IPS DF 6.9 (cell line): ENCODE data around the gene LINGO4.

Experiments
- DNase-seq: peaks from one replicate; pipeline ENCODE4 v3.0.0-alpha.2; 2013; ENCODE audit warnings: low read depth, low spot score
- H3K27ac ChIP-seq: one replicate; pipeline ENCODE4 v1.5.1; 2013; ENCODE audit warnings: low read length, control low read depth
- H3K27me3 ChIP-seq: 2 replicates; pipeline ENCODE4 v1.6.1; 2013; ENCODE audit warnings: mild to moderate bottlenecking, low read length; ENCODE audit not compliant: control insufficient read depth, insufficient read depth
- H3K36me3 ChIP-seq: 2 replicates; pipeline ENCODE4 v1.6.1; 2013; ENCODE audit warnings: low read length; ENCODE audit not compliant: control insufficient read depth, insufficient read depth
- H3K4me1 ChIP-seq: 2 replicates; pipeline ENCODE4 v1.6.1; 2013; ENCODE audit warnings: low read length; ENCODE audit not compliant: control insufficient read depth, insufficient read depth
- H3K4me3 ChIP-seq: 2 replicates; pipeline ENCODE4 v1.5.1; 2013; ENCODE audit warnings: mild to moderate bottlenecking, low read length
- H3K9me3 ChIP-seq: 2 replicates; pipeline ENCODE4 v1.6.1; 2013; ENCODE audit warnings: low read length, inconsistent platforms; ENCODE audit not compliant: control insufficient read depth, insufficient read depth
- whole genome bisulfite sequencing: extraction: QIAGEN DNeasy Blood & Tissue Kit; methylation state at CpG from one replicate; pipeline ENCODE4 v1.1.7; 2013; ENCODE audit warnings: mixed read lengths, missing lambda C conversion rate; ENCODE audit not compliant: insufficient read length, insufficient coverage; 5-methylcytosine and 5-hydroxymethylcytosine counted together

LINGO4 gene

DNA sequence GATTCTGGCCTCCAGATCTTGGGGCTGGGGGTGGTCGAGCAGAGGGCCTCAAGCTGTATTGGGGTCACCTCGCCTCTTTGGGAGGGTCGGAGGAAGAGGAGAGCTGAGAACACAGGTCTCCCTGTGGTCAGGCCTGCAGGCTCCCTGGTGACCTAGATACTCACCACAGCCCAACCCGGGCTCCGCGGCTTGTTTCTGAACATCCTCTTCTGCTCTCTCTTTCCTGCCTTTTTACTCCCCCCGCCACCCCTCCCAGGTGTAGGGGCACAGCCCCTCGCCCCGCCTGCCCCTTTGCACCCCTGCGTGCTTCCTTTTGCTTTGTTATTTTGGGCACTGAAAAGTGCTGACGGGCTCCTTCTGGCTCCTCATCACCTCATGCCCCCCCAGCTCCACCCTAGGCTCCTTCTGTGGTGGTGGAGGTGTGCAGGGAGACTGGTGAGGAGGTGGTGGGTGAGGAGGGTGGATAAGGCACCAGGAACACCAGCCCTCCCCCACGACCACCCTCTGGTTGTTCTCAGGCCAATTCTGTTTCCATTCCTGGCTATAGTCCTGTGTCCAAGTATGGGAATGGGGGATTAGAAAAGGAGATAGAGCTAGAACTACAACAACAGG is 10.6 kb upstream of the LINGO4 start:
- no peak for DNase-seq
- Histone ChIP-seq H3K27me3 (no peaks in the 10 kb centered on the region), H3K4me1 (no peaks in the 10 kb centered on the region), H3K4me3 (no peak overlapping the region), H3K9me3 (no peaks in the 10 kb centered on the region), H3K27ac (no peak overlapping the region), H3K36me3 (no peaks in the 10 kb centered on the region)
- WGBS = no CpG with 5 or more reads among the region's 12 CpGs

DNA sequence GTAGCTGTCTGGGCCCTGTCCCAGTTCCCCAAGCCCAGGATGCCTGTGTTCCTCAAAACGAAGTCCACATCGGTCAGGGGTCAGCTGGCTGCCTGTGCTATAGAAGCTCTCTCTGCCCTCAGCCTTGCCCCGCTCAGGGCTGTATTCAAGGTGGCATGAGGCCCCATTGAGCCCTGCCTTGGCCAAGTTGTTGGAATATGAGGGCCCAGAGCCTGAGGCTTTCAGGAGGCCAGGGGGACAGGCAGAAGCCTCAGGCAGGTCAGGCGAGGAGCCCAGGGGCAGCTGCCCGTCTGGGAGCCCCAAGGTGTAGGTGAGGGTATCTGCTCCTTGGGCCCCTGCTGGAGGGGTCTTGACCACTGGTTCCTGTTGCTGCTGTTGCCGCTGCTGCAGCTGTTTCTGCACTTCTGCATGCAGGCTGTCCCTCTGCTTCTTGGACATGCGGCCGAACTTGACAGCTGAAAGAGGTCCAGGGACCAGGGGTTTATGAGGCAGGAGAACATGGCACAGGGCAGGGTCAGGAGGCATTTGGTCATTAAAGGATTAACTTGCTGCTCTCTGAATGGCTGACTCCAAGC is 9.8 kb upstream of the LINGO4 start:
- H3K36me3 ChIP-seq = no peaks in the 10 kb centered on the region
- no peaks in the 10 kb centered on the region for H3K27me3 ChIP-seq
- H3K27ac ChIP-seq = no peak overlapping the region
- no peak overlapping the region for H3K4me3 ChIP-seq
- no peaks in the 10 kb centered on the region for H3K4me1 ChIP-seq
- no peak for DNase-seq
- no CpG with 5 or more reads among the region's 8 CpGs for WGBS
- no peaks in the 10 kb centered on the region for H3K9me3 ChIP-seq

DNA sequence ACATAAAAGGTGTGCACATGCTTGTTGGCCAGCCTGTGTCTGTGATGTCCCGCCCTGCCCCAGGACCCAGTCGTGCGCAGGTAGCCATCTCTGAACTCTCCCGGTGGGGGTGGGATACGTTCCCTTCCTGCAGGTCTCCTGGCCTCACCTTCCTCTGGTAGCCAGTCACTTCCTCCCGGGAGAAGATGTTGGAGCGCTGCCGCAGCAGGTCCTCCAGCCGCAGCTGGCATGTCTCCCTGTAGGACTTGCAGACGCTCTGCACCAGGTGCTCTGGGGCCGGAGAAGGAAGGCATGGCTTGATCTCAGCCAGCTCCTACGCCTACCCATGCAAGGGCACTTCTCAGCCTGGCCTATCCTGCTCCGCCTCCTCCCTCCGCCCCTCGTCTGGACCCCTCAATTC is 9.2 kb upstream of the LINGO4 start:
- no peak overlapping the region for H3K27ac ChIP-seq
- no peaks in the 10 kb centered on the region for H3K9me3 ChIP-seq
- H3K27me3 ChIP-seq = no peaks in the 10 kb centered on the region
- no peaks in the 10 kb centered on the region for H3K4me1 ChIP-seq
- no peaks in the 10 kb centered on the region for H3K36me3 ChIP-seq
- no CpG with 5 or more reads among the region's 15 CpGs for WGBS
- no peak for DNase-seq
- H3K4me3 ChIP-seq = no peak overlapping the region

DNA sequence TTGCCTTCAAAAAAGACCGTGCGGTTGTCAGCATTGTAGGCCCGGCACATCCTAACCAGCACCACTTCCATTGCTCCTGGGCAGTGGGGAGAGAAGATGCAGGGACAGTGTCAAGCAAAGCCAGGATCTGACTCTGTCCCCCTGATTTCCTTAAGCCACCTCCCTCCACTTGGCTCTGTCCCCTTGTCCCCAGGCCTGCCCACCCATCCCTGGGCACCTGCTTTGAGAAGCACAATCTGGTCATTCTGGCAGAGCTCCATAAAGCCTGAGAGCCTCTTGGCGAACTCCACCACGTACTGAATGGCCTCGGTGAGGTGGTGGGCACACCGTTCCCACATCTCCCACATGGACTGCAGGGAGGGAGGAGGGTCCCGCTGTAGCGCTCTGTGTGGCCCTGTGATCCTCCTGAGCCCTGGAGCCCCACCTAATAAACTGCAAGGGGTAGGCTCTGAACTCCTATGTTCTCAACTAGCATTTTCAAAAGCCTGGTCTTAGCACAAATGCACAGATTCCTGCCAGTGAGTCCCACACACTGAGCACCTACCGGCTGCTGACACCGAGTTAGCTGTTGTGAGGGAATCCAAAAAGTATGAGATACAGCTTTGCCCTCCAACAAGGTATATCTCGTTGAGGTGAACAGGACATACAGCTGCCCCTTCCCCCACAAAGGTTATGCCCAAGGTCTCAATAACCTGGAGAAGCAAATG is 8.2 kb upstream of the LINGO4 start:
- H3K36me3 ChIP-seq = no peaks in the 10 kb centered on the region
- no peaks in the 10 kb centered on the region for H3K4me1 ChIP-seq
- no peak overlapping the region for H3K4me3 ChIP-seq
- H3K9me3 ChIP-seq = no peaks in the 10 kb centered on the region
- no peaks in the 10 kb centered on the region for H3K27me3 ChIP-seq
- DNase-seq = no peak
- H3K27ac ChIP-seq = no peak overlapping the region
- WGBS = no CpG with 5 or more reads among the region's 12 CpGs

DNA sequence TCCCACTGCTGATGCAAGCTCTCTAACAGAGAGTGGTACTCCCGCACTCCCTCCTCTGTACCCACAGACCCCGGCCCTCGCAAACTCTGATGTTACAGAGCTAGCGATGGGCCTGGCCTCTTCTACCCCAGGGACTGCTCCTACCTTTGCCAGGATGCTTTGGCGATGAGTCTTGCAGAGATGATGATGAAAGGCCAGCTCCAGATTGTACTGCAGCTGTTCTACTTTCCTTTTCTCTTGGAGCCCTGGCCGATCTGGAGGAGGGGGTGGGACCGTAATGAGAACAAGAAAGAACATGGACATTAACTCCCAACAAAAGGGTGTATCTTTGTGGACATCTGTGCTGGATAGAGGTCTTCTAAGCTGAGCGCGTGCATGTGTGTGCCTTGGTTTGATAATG is 6.0 kb upstream of the LINGO4 start:
- Histone ChIP-seq H3K4me1 (no peaks in the 10 kb centered on the region), H3K27me3 (no peaks in the 10 kb centered on the region), H3K9me3 (no peaks in the 10 kb centered on the region), H3K36me3 (no peaks in the 10 kb centered on the region), H3K27ac (no peak overlapping the region), H3K4me3 (no peak overlapping the region)
- no peak for DNase-seq
- WGBS = no CpG with 5 or more reads among the region's 9 CpGs

DNA sequence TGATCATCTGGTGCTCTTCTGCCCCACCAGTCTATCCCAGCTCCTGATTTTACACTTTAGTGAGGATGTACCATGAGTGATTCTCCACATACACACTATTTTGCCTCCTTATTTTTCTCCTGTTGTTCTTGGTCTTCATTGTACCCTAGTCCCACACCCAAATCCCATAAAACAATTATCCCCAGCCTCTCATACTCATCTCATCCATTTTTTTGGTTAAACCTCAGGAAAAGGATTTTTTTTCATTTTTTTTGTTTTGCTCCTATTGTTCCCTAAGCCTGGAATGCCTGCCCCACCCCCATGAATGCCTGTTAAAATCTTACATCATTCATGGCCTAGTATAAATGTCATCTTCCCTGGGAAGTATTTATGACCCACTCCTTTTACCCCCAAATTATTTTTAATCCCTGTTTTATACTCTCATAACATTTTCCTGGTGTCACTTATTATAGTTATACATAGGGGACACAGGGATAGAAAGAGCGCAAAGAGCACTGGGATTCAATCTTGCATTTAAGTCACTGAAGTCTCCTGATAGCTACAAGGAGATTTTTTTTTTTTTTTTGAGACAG is 4.9 kb upstream of the LINGO4 start:
- WGBS = no CpG with 5 or more reads among the region's 1 CpG
- no peaks in the 10 kb centered on the region for H3K4me1 ChIP-seq
- no peaks in the 10 kb centered on the region for H3K9me3 ChIP-seq
- H3K36me3 ChIP-seq = no peaks in the 10 kb centered on the region
- no peak overlapping the region for H3K27ac ChIP-seq
- DNase-seq = no peak
- H3K4me3 ChIP-seq = no peak overlapping the region
- H3K27me3 ChIP-seq = no peaks in the 10 kb centered on the region

DNA sequence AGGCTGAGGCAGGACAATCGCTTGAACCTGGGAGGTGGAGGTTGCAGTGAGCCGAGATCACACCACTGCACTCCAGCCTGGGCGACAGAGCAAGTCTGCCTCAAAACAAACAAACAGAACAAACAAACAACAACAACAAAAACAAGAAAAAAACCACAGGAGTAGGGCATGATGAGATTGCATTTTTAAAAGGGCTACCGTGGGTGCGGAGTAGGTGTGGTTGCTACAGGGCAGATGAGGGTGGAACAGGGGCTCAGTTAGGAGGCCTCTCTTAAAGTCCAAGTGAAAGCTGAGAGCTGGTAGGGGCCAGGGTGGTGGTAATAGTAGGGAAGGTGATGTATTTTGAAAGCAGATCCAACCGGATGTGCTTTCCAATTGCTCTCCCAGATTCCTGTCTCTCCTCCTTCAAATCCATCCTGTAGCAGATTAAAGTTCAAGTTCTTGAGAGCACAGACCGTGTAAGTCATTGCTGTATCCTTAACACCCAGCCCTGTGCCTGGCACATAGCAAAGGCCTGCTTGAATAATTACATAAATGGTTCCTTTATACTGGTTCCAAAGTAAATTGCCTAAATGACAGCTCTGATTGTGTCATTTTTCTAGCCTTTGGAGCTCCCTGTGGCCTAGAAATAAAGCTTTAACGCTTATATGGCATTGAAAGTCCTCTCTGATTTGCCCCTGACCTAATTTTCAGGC is 4.2 kb upstream of the LINGO4 start:
- H3K36me3 ChIP-seq = no peaks in the 10 kb centered on the region
- no peak overlapping the region for H3K27ac ChIP-seq
- DNase-seq = no peak
- H3K4me1 ChIP-seq = no peaks in the 10 kb centered on the region
- H3K4me3 ChIP-seq = no peak overlapping the region
- no peaks in the 10 kb centered on the region for H3K9me3 ChIP-seq
- WGBS = no CpG with 5 or more reads among the region's 8 CpGs
- H3K27me3 ChIP-seq = no peaks in the 10 kb centered on the region

DNA sequence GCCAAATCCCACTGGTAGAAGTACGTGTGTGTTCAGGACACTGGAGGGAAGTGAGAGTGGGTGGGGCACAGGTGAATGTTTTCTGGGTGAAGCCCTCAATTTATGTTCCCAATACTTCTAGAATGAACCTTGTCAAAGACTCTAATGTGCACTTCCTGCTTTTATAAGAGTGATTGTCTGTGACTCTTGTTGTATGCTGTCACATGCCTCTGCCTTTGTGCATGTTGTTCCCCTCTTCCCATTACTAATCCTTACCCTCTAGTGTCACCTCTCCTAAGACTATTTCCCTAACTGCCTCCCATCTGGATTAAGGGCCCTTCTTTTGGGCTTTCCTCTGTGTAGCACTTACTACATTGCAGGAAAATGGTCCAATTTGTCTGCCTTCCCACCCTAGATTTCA is 2.5 kb upstream of the LINGO4 start:
- Histone ChIP-seq H3K9me3 (no peaks in the 10 kb centered on the region), H3K4me3 (no peak overlapping the region), H3K27me3 (no peaks in the 10 kb centered on the region), H3K4me1 (no peaks in the 10 kb centered on the region), H3K36me3 (no peaks in the 10 kb centered on the region), H3K27ac (no peak overlapping the region)
- DNase-seq = no peak
- WGBS = no CpG with 5 or more reads among the region's 1 CpG

DNA sequence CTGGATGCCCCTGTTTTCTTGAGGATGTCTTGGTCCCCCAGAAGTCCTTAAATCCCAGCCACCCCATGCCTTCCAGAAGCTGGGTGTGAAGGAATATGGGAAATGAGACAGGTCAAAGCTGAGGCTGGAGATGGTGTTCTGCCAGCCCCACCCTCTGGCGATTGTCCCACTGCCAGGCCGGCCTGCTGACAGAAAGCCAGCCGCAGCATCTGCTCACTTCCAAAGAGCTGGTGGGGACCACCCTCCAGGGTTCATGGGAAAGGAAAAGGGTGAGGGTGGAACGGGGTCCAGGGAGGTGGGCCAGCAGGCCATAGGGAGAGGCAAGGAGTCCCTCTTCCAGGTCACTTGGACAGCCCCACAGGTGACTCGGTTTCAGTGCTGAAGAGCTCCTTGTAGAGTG is 1.9 kb upstream of the LINGO4 start:
- H3K4me3 ChIP-seq = no peak overlapping the region
- no peaks in the 10 kb centered on the region for H3K36me3 ChIP-seq
- WGBS = no CpG with 5 or more reads among the region's 5 CpGs
- no peak for DNase-seq
- no peaks in the 10 kb centered on the region for H3K4me1 ChIP-seq
- no peaks in the 10 kb centered on the region for H3K27me3 ChIP-seq
- no peaks in the 10 kb centered on the region for H3K9me3 ChIP-seq
- H3K27ac ChIP-seq = no peak overlapping the region

DNA sequence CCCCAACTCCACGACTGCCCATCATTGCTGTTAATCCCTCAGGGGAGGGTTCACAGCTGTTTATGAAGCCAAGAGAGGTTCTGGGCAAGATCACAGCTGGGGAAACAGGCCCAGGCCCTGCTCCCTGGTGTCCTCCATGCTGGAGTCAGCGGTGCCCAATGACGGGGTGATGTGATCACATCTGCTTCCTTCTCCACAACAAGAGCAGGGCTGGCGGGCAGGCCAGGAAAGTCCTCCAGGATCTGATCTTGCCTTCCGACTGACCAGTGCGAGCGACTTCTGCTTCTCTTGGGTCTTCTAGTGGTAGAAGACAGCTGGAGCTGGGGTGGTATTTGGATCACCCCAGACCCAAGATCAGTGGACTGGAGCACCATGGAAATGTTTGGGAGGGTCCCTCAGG is 951 bp upstream of the LINGO4 start:
- Histone ChIP-seq H3K27ac (no peak overlapping the region), H3K4me3 (no peak overlapping the region), H3K36me3 (no peaks in the 10 kb centered on the region), H3K4me1 (no peaks in the 10 kb centered on the region), H3K27me3 (no peaks in the 10 kb centered on the region), H3K9me3 (no peaks in the 10 kb centered on the region)
- no CpG with 5 or more reads among the region's 7 CpGs for WGBS
- DNase-seq = no peak
